IMR-90 (cell line): ENCODE data around the gene KRTAP12-3. TPM values are rescaled to one million over a fixed set of nuclear protein-coding genes. Genes with fewer than 3 reads are reported as not detected.

Experiments used
- ATAC-seq: fragments of 200-7000 bp; cut with Tn5 transposase; 2 replicates; pipeline ENCODE4 v1.9.1; 2020; ENCODE audit warnings: low read depth, mild to moderate bottlenecking, moderate library complexity
- BruUV-seq: library from RNA; stranded (reverse); fragments of 400-500 nt; replicated peaks from 2 replicates; lab custom pipeline; 2021; lab: Mats Ljungman, UMichigan
- CTCF ChIA-PET: fragments of 300-600 bp; formaldehyde crosslinking; extraction: SDS; loops from one replicate; lab custom pipeline; 2021; ENCODE audit warnings: antibody characterized with exemption; lab: Yijun Ruan, JAX
- POLR2A ChIA-PET: fragments of 300-600 bp; sonication (Branson Sonifier 250); formaldehyde crosslinking; loops from one replicate; lab custom pipeline; 2022; ENCODE audit warnings: antibody characterized with exemption; ENCODE audit not compliant: unreplicated experiment; lab: Charles Lee
- DNase-seq: peaks from one replicate; pipeline ENCODE4 v3.0.0; 2013
- H2AFZ ChIP-seq: replicated peaks from 2 replicates; pipeline ENCODE3; 2013; ENCODE audit warnings: low read length, mild to moderate bottlenecking; ENCODE audit not compliant: poor library complexity
- H2AK5ac ChIP-seq: 2 replicates; pipeline ENCODE4 v1.6.1; 2013; ENCODE audit warnings: low read depth, low read length, inconsistent platforms
- H2AK9ac ChIP-seq: replicated peaks from 2 replicates; pipeline ENCODE3; 2013; ENCODE audit warnings: mild to moderate bottlenecking, low read depth, low read length, moderate library complexity; ENCODE audit not compliant: poor library complexity
- H2BK120ac ChIP-seq: 2 replicates; pipeline ENCODE4 v1.6.1; 2013; ENCODE audit warnings: low read depth, low read length, inconsistent platforms
- H2BK15ac ChIP-seq: 3 replicates; pipeline ENCODE4 v1.6.1; 2013; ENCODE audit warnings: low read depth, low read length, inconsistent platforms
- H2BK20ac ChIP-seq: 2 replicates; pipeline ENCODE4 v1.6.1; 2013; ENCODE audit warnings: low read depth, mild to moderate bottlenecking, inconsistent platforms, low read length, moderate library complexity
- H2BK5ac ChIP-seq: 2 replicates; pipeline ENCODE4 v1.6.1; 2013; ENCODE audit warnings: mild to moderate bottlenecking, low read depth, low read length, inconsistent platforms; ENCODE audit not compliant: poor library complexity, severe bottlenecking
- H3K14ac ChIP-seq: replicated peaks from 2 replicates; pipeline ENCODE4 v1.6.1; 2013; ENCODE audit warnings: low read depth, low read length, inconsistent platforms
- H3K18ac ChIP-seq: 2 replicates; pipeline ENCODE4 v1.6.1; 2013; ENCODE audit warnings: low read depth, low read length, control low read depth
- H3K23ac ChIP-seq: 2 replicates; pipeline ENCODE4 v1.6.1; 2013; ENCODE audit warnings: low read depth, low read length, inconsistent platforms
- H3K27ac ChIP-seq: 2 replicates; pipeline ENCODE4 v1.5.1; 2013; ENCODE audit warnings: mild to moderate bottlenecking, control low read depth, low read length; ENCODE audit not compliant: insufficient read depth
- H3K27me3 ChIP-seq: 2 replicates; pipeline ENCODE4 v1.6.1; 2013; ENCODE audit warnings: low read length; ENCODE audit not compliant: control insufficient read depth, insufficient read depth
- H3K36me3 ChIP-seq: 2 replicates; pipeline ENCODE4 v1.6.1; 2013; ENCODE audit warnings: low read length, mixed read lengths; ENCODE audit not compliant: control insufficient read depth, insufficient read depth
- H3K4ac ChIP-seq: 2 replicates; pipeline ENCODE4 v1.6.1; 2013; ENCODE audit warnings: low read depth, low read length, inconsistent platforms
- H3K4me1 ChIP-seq: 2 replicates; pipeline ENCODE4 v1.6.1; 2013; ENCODE audit warnings: low read length, mixed read lengths; ENCODE audit not compliant: control insufficient read depth, insufficient read depth
- H3K4me2 ChIP-seq: 2 replicates; pipeline ENCODE4 v1.6.1; 2013; ENCODE audit warnings: low read depth, mild to moderate bottlenecking, control low read depth, low read length, moderate library complexity
- H3K4me3 ChIP-seq: 2 replicates; pipeline ENCODE4 v1.5.1; 2013; ENCODE audit warnings: low read depth, mild to moderate bottlenecking, control low read depth, low read length, moderate library complexity; ENCODE audit not compliant: insufficient read depth
- H3K56ac ChIP-seq: 2 replicates; pipeline ENCODE4 v1.6.1; 2013; ENCODE audit warnings: low read length, inconsistent platforms; ENCODE audit not compliant: insufficient read depth; ENCODE audit errors: extremely low read depth
- H3K79me1 ChIP-seq, 2 experiments: 2 replicates each; pipeline ENCODE4 v1.6.1; 2013; ENCODE audit warnings: low read length in 2 of 2, inconsistent platforms in 1 of 2, low read depth in 1 of 2
- H3K9ac ChIP-seq: 2 replicates; pipeline ENCODE4 v1.6.1; 2013; ENCODE audit warnings: low read depth, low read length, control low read depth
- H3K9me1 ChIP-seq: 2 replicates; pipeline ENCODE4 v1.6.1; 2013; ENCODE audit warnings: low read length, inconsistent platforms; ENCODE audit not compliant: insufficient read depth
- H3K9me3 ChIP-seq: 2 replicates; pipeline ENCODE4 v1.6.1; 2013; ENCODE audit warnings: low read length; ENCODE audit not compliant: control insufficient read depth, insufficient read depth
- H4K20me1 ChIP-seq: 2 replicates; pipeline ENCODE4 v1.6.1; 2013; ENCODE audit warnings: low read length, inconsistent platforms; ENCODE audit not compliant: insufficient read depth
- H4K5ac ChIP-seq: 2 replicates; pipeline ENCODE4 v1.6.1; 2013; ENCODE audit warnings: mild to moderate bottlenecking, low read depth, low read length, control low read depth
- H4K8ac ChIP-seq, 2 experiments: 2 replicates each; pipeline ENCODE4 v1.6.1; 2013; ENCODE audit warnings: low read depth in 2 of 2, low read length in 2 of 2, control low read depth in 1 of 2, inconsistent platforms in 1 of 2
- H4K91ac ChIP-seq: 2 replicates; pipeline ENCODE4 v1.6.1; 2013; ENCODE audit warnings: low read depth, low read length, inconsistent platforms; ENCODE audit not compliant: insufficient read depth
- BHLHE40 ChIP-seq: fragments of 150-350 bp; IDR thresholded peaks from 2 replicates; pipeline ENCODE4 v1.6.1; 2016; ENCODE audit warnings: mild to moderate bottlenecking, low read depth, low read length
- CEBPB ChIP-seq: IDR thresholded peaks from 2 replicates; pipeline ENCODE4 v1.6.1; 2012; ENCODE audit warnings: low read depth, low read length, improper control_type of control experiment
- CHD1 ChIP-seq: IDR thresholded peaks from 2 replicates; pipeline ENCODE4 v1.6.1; 2012; ENCODE audit warnings: low read depth, low read length, improper control_type of control experiment
- FOS ChIP-seq: fragments of 150-350 bp; IDR thresholded peaks from 2 replicates; pipeline ENCODE4 v1.6.1; 2016; ENCODE audit warnings: low read depth, low read length
- MAFK ChIP-seq: IDR thresholded peaks from 2 replicates; pipeline ENCODE4 v1.6.1; 2012; ENCODE audit warnings: low read depth, low read length, improper control_type of control experiment
- MAZ ChIP-seq: IDR thresholded peaks from 2 replicates; pipeline ENCODE4 v1.6.1; 2012; ENCODE audit warnings: low read depth, mild to moderate bottlenecking, low read length, improper control_type of control experiment, moderate library complexity, borderline replicate concordance
- MXI1 ChIP-seq: IDR thresholded peaks from 2 replicates; pipeline ENCODE4 v1.6.1; 2012; ENCODE audit warnings: low read depth, mild to moderate bottlenecking, low read length, moderate library complexity, borderline replicate concordance
- NFE2L2 ChIP-seq: fragments of 150-350 bp; IDR thresholded peaks from 2 replicates; pipeline ENCODE4 v1.6.1; 2016; ENCODE audit warnings: low read depth, mild to moderate bottlenecking, low read length
- POLR2A ChIP-seq: IDR thresholded peaks from 2 replicates; pipeline ENCODE4 v1.6.1; 2012; ENCODE audit warnings: mild to moderate bottlenecking, low read depth, low read length
- RAD21 ChIP-seq: IDR thresholded peaks from 2 replicates; pipeline ENCODE4 v1.6.1; 2012; ENCODE audit warnings: low read length, improper control_type of control experiment
- RCOR1 ChIP-seq: IDR thresholded peaks from 2 replicates; pipeline ENCODE4 v1.6.1; 2012; ENCODE audit warnings: mild to moderate bottlenecking, low read length, improper control_type of control experiment; ENCODE audit not compliant: insufficient replicate concordance
- RFX5 ChIP-seq: IDR thresholded peaks from 2 replicates; pipeline ENCODE4 v1.8.0; 2012; ENCODE audit warnings: low read depth, mild to moderate bottlenecking, low read length, moderate library complexity
- SMC3 ChIP-seq: fragments of 150-350 bp; IDR thresholded peaks from 2 replicates; pipeline ENCODE4 v1.6.1; 2016; ENCODE audit warnings: low read depth, mild to moderate bottlenecking, antibody characterized with exemption, low read length, moderate library complexity
- WGBS, 2 experiments: methylation state at CpG; one replicate each; pipeline versions ENCODE4 v1.1.5 to v1.1.7; 2013; ENCODE audit warnings: missing lambda C conversion rate in 2 of 2; ENCODE audit not compliant: insufficient read length in 1 of 2; ENCODE audit errors: extremely low coverage in 2 of 2; 5-methylcytosine and 5-hydroxymethylcytosine counted together
- dilution Hi-C: fragments of 300-500 bp; cut with HindIII; formaldehyde crosslinking; loops from one replicate; pipeline ENCODE4 v1.14.3; 2018; ENCODE audit warnings: low sequenced_read_pairs; ENCODE audit not compliant: unreplicated experiment
- in situ Hi-C: fragments of 300-500 bp; cut with MboI; formaldehyde crosslinking; loops from 3 replicates; pipeline ENCODE4 v1.14.3; 2019; ENCODE audit warnings: low sequenced_read_pairs, inconsistent platforms, mixed read lengths
- intact Hi-C: fragments of 100-400 bp; cut with micrococcal nuclease; formaldehyde crosslinking; loops from 2 replicates; pipeline ENCODE4 v1.10.0; 2022
- polyA plus RNA-seq, 3 experiments: library from polyadenylated mRNA; depleted of rRNA; stranded (reverse); fragments of >200 nt; gene quantifications; 2 replicates each; pipeline ENCODE4 v1.2.3, GENCODE V29; 2012; ENCODE audit warnings: low replicate concordance in 1 of 3
- total RNA-seq: library from RNA; depleted of rRNA; stranded (reverse); fragments of >200 nt; gene quantifications from 2 replicates; pipeline ENCODE4 v1.2.3, GENCODE V29; 2012
- TF ChIP-seq, protein P1 (sequence below): fragments of 150-350 bp; IDR thresholded peaks from 2 replicates; pipeline ENCODE4 v1.6.1; 2016; ENCODE audit warnings: low read depth, mild to moderate bottlenecking, low read length, moderate library complexity, borderline replicate concordance
- TF ChIP-seq, protein P2 (sequence below): conservative IDR thresholded peaks from 2 replicates; pipeline ENCODE4 v1.5.1; 2012; ENCODE audit warnings: mild to moderate bottlenecking, low read depth, low read length, improper control_type of control experiment
- TF ChIP-seq, protein P3 (sequence below): fragments of 150-350 bp; IDR thresholded peaks from 2 replicates; pipeline ENCODE4 v1.6.1; 2017; ENCODE audit warnings: mild to moderate bottlenecking, antibody characterized with exemption, low read length, low read depth

KRTAP12-3 gene
- total and polyA plus RNA-seq, 2 of the 4 experiments (the other 2 are of a cell fraction), result not detected

DNA sequence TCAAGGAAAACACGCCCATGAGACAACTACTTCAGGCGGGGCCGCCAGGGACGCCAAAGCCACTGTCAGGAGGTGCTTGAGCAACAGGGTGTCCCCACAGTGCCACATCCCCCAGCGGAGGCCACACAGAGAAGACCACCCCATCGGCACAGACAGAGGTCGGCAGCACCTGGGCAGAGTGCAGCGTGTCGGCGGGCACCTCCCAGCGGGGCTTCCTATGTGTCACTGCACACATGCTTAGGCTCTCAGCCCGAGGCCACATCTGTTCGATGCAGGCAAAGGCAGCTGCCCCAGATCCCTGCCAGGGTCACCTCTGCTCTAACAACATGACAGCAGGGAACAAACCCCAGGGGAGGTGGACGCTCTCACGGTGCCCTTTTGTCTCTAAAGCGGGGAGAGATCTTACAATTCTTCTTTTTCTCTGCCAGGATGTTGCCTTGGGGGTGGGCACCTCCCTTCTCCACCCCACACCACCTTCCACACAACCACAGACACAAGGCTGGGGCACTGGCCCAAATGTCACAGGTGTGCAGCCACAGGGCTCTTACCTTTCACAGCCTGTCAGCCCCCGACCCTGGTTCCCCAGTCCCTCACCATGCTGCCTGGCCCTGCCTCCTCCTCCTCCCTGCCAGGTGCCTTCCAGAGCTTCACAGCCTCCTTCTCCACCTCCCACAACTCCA, 41.7 kb upstream of the KRTAP12-3 start:
- no peak overlapping the region for H3K9ac ChIP-seq
- H4K20me1 ChIP-seq, result no peaks in the 10 kb centered on the region
- H3K4me3 ChIP-seq, result no peak overlapping the region
- DNase-seq, result no peak
- H3K79me1 ChIP-seq, result no peaks in the 10 kb centered on the region
- no peak overlapping the region for H3K4me2 ChIP-seq
- intact Hi-C loops (no loop called here), dilution Hi-C loops (no loop called here), in situ Hi-C loops (no loop called here)
- no peak overlapping the region for H3K27ac ChIP-seq
- BruUV-seq, result no TSS peak
- TF ChIP-seq RCOR1 (no peak), MXI1 (no peak), POLR2A (no peak), MAZ (no peak), BHLHE40 (no peak), SMC3 (no peak), NFE2L2 (no peak), MAFK (no peak), CEBPB (no peak), CHD1 (no peak), RAD21 (no peak), RFX5 (no peak), FOS (no peak)
- TF ChIP-seq, protein P1, sequence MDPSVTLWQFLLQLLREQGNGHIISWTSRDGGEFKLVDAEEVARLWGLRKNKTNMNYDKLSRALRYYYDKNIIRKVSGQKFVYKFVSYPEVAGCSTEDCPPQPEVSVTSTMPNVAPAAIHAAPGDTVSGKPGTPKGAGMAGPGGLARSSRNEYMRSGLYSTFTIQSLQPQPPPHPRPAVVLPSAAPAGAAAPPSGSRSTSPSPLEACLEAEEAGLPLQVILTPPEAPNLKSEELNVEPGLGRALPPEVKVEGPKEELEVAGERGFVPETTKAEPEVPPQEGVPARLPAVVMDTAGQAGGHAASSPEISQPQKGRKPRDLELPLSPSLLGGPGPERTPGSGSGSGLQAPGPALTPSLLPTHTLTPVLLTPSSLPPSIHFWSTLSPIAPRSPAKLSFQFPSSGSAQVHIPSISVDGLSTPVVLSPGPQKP, result no peak
- TF ChIP-seq, protein P2, sequence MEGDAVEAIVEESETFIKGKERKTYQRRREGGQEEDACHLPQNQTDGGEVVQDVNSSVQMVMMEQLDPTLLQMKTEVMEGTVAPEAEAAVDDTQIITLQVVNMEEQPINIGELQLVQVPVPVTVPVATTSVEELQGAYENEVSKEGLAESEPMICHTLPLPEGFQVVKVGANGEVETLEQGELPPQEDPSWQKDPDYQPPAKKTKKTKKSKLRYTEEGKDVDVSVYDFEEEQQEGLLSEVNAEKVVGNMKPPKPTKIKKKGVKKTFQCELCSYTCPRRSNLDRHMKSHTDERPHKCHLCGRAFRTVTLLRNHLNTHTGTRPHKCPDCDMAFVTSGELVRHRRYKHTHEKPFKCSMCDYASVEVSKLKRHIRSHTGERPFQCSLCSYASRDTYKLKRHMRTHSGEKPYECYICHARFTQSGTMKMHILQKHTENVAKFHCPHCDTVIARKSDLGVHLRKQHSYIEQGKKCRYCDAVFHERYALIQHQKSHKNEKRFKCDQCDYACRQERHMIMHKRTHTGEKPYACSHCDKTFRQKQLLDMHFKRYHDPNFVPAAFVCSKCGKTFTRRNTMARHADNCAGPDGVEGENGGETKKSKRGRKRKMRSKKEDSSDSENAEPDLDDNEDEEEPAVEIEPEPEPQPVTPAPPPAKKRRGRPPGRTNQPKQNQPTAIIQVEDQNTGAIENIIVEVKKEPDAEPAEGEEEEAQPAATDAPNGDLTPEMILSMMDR, result no peak
- TF ChIP-seq, protein P3, sequence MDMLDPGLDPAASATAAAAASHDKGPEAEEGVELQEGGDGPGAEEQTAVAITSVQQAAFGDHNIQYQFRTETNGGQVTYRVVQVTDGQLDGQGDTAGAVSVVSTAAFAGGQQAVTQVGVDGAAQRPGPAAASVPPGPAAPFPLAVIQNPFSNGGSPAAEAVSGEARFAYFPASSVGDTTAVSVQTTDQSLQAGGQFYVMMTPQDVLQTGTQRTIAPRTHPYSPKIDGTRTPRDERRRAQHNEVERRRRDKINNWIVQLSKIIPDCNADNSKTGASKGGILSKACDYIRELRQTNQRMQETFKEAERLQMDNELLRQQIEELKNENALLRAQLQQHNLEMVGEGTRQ, result no peak
- H4K5ac ChIP-seq, result no peak overlapping the region
- no peak overlapping the region for H2AFZ ChIP-seq
- H3K23ac ChIP-seq, result no peak overlapping the region
- no peaks in the 10 kb centered on the region for H3K9me1 ChIP-seq
- H3K4me1 ChIP-seq, result no peaks in the 10 kb centered on the region
- peaks cover 13% of the 10 kb centered on the region for H3K9me3 ChIP-seq
- no peak overlapping the region for H2BK15ac ChIP-seq
- ATAC-seq, result no peak
- no peak overlapping the region for H2AK9ac ChIP-seq
- H4K91ac ChIP-seq, result no peak overlapping the region
- no peak overlapping the region for H2BK120ac ChIP-seq
- no peak overlapping the region for H2BK20ac ChIP-seq
- no peak overlapping the region for H2AK5ac ChIP-seq
- no peak overlapping the region for H4K8ac ChIP-seq
- no peak overlapping the region for H3K14ac ChIP-seq
- H2BK5ac ChIP-seq, result no peak overlapping the region
- H3K56ac ChIP-seq, result no peak overlapping the region
- POLR2A ChIA-PET, result no interaction called here
- peaks cover 3% of the 10 kb centered on the region; the same call in 1 of the 2 replicates for H3K27me3 ChIP-seq
- CTCF ChIA-PET, result no interaction called here
- H3K4ac ChIP-seq, result no peak overlapping the region
- WGBS, 2 experiments, result 61% methylated on average over 11 of the region's 17 CpGs; no CpG with 5 or more reads in 1 of the 2 experiments
- no peak overlapping the region for H3K18ac ChIP-seq
- no peaks in the 10 kb centered on the region for H3K36me3 ChIP-seq
